ENCODE results near the gene SEMA5A. TPM values are rescaled to one million over a fixed set of nuclear protein-coding genes. Genes with fewer than 3 reads are reported as not detected.

The SEMA5A gene
- total and polyA plus RNA-seq, 2 donors (not counting 1 experiment from before 2014, with no cell fraction given) = not detected

DNA sequence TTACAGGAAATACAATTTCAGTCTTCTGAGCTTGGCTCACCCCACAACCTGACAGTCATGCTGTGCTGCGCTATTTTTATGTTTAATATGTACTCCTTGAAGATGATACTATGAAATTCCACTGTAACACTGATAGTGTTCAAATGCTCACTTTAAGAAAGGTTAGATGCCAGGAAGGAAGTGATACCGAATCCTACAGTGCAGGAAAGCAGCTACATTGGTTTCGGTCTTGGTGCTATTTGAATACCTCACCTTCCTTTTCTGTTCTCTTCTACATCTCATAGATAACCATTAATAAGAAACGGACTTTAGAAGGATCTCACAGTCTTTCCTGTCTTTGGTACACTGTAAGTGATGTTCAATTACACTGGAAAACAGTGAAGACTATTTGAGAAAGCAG is 117.6 kb downstream of the SEMA5A start:
- Histone ChIP-seq H4K20me1 (ENCODE audit: control insufficient read depth, insufficient read depth, low read length, poor library complexity, severe bottlenecking) (no peaks in the 10 kb centered on the region), H3K9me3 (ENCODE audit: control extremely low read depth in 1 of 3, control insufficient read depth in 2 of 3, insufficient read depth in 1 of 3, low read length in 2 of 3) (no peaks in the 10 kb centered on the region), H3K27ac (ENCODE audit: low read length in 2 of 2) (no peak overlapping the region), H3K4me1 (ENCODE audit: control insufficient read depth in 2 of 2, insufficient read depth in 2 of 2, low read length in 2 of 2) (no peaks in the 10 kb centered on the region), H3K9ac (ENCODE audit: low read length) (no peak overlapping the region), H3K36me3 (replicated peaks in 1 of 2; ENCODE audit: control extremely low read depth in 1 of 2, control insufficient read depth in 1 of 2, extremely low read depth in 1 of 2, insufficient read depth in 2 of 2, low read length in 1 of 2) (no peaks in the 10 kb centered on the region), H3K79me2 (ENCODE audit: control insufficient read depth, insufficient read depth, low read length) (no peaks in the 10 kb centered on the region), H3K4me3 (ENCODE audit: control extremely low read depth in 1 of 5, extremely low read depth in 1 of 5, insufficient read depth in 1 of 5, low read depth in 2 of 5, low read length in 4 of 5) (no peak overlapping the region), H3K4me2 (replicated peaks; ENCODE audit: low read depth, low read length, poor library complexity, severe bottlenecking) (no peak overlapping the region), H3K27me3 (replicated peaks in 1 of 4; ENCODE audit: control extremely low read depth in 1 of 4, control insufficient read depth in 3 of 4, insufficient read depth in 4 of 4, low read length in 3 of 4) (no peaks in the 10 kb centered on the region), H2AFZ (ENCODE audit: insufficient read depth, low read depth, low read length, poor library complexity, severe bottlenecking) (no peak overlapping the region)
- no peaks in the 10 kb centered on the region for H3K9me3 Mint-ChIP-seq (ENCODE audit: insufficient read depth)
- no peak overlapping the region for H3K27ac Mint-ChIP-seq
- H3K27me3 Mint-ChIP-seq = no peaks in the 10 kb centered on the region
- H3K4me1 Mint-ChIP-seq = no peaks in the 10 kb centered on the region
- TF ChIP-seq, protein P1, sequence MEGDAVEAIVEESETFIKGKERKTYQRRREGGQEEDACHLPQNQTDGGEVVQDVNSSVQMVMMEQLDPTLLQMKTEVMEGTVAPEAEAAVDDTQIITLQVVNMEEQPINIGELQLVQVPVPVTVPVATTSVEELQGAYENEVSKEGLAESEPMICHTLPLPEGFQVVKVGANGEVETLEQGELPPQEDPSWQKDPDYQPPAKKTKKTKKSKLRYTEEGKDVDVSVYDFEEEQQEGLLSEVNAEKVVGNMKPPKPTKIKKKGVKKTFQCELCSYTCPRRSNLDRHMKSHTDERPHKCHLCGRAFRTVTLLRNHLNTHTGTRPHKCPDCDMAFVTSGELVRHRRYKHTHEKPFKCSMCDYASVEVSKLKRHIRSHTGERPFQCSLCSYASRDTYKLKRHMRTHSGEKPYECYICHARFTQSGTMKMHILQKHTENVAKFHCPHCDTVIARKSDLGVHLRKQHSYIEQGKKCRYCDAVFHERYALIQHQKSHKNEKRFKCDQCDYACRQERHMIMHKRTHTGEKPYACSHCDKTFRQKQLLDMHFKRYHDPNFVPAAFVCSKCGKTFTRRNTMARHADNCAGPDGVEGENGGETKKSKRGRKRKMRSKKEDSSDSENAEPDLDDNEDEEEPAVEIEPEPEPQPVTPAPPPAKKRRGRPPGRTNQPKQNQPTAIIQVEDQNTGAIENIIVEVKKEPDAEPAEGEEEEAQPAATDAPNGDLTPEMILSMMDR (IDR thresholded peaks at IDR 0.05) = no peak
- no peak for TF ChIP-seq EZH2 (IDR thresholded peaks at IDR 0.05; ENCODE audit: borderline replicate concordance, insufficient read depth, low read depth, low read length, poor library complexity, severe bottlenecking)
- no peak for ATAC-seq (ENCODE audit: low read depth)
- DNase-seq = no peak
- H3K4me3 Mint-ChIP-seq = no peak overlapping the region
- no CpG with 5 or more reads among the region's 4 CpGs for WGBS (ENCODE audit: insufficient coverage)
- CTCF ChIA-PET = no interaction called here
- intact Hi-C loops (cut with micrococcal nuclease) = no loop called here
- POLR2A ChIA-PET = no interaction called here

DNA sequence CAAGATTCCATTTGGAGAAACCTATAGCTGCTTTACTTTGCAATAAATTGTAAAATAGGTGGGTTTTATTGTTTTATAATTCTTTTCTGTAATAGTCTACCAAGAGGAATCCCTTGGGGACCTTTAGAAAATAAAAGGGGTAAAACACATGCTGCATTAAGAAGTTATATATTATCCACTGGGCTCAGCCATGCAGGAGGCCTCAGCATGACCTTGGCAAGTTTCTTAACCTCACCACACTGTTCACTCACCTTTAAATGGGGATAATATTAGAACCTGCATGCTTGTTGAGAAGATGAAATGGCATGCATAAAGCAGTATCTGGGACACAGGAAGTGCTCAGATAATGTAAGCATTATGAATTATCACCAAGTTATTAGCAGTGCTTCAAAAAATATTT is 120.2 kb downstream of the SEMA5A start:
- H3K4me1 Mint-ChIP-seq = no peaks in the 10 kb centered on the region

More for the DNA sequence above, 120.2 kb downstream of the SEMA5A start:
- Mint-ChIP-seq H3K27ac (no peak overlapping the region), H3K9me3 (ENCODE audit: insufficient read depth) (no peaks in the 10 kb centered on the region), H3K27me3 (no peaks in the 10 kb centered on the region), H3K4me3 (no peak overlapping the region)
- no peak for TF ChIP-seq EZH2 (IDR thresholded peaks at IDR 0.05; ENCODE audit: borderline replicate concordance, insufficient read depth, low read depth, low read length, poor library complexity, severe bottlenecking)
- TF ChIP-seq, protein P1 (IDR thresholded peaks at IDR 0.05) = no peak
- no peaks in the 10 kb centered on the region for H3K27me3 ChIP-seq (replicated peaks in 1 of 4; ENCODE audit: control extremely low read depth in 1 of 4, control insufficient read depth in 3 of 4, insufficient read depth in 4 of 4, low read length in 3 of 4)
- H3K4me3 ChIP-seq (ENCODE audit: control extremely low read depth in 1 of 5, extremely low read depth in 1 of 5, insufficient read depth in 1 of 5, low read depth in 2 of 5, low read length in 4 of 5) = no peak overlapping the region
- intact Hi-C loops (cut with micrococcal nuclease) = no loop called here
- H3K27ac ChIP-seq (ENCODE audit: low read length in 2 of 2) = no peak overlapping the region
- H3K4me1 ChIP-seq (ENCODE audit: control insufficient read depth in 2 of 2, insufficient read depth in 2 of 2, low read length in 2 of 2) = no peaks in the 10 kb centered on the region
- no peak overlapping the region for H3K4me2 ChIP-seq (replicated peaks; ENCODE audit: low read depth, low read length, poor library complexity, severe bottlenecking)
- no peak overlapping the region for H3K9ac ChIP-seq (ENCODE audit: low read length)
- H3K36me3 ChIP-seq (replicated peaks in 1 of 2; ENCODE audit: control extremely low read depth in 1 of 2, control insufficient read depth in 1 of 2, extremely low read depth in 1 of 2, insufficient read depth in 2 of 2, low read length in 1 of 2) = no peaks in the 10 kb centered on the region
- no peaks in the 10 kb centered on the region for H4K20me1 ChIP-seq (ENCODE audit: control insufficient read depth, insufficient read depth, low read length, poor library complexity, severe bottlenecking)
- POLR2A ChIA-PET = no interaction called here
- no peaks in the 10 kb centered on the region for H3K79me2 ChIP-seq (ENCODE audit: control insufficient read depth, insufficient read depth, low read length)
- no peak for ATAC-seq (ENCODE audit: low read depth)
- no peaks in the 10 kb centered on the region for H3K9me3 ChIP-seq (ENCODE audit: control extremely low read depth in 1 of 3, control insufficient read depth in 2 of 3, insufficient read depth in 1 of 3, low read length in 2 of 3)
- DNase-seq = no peak
- H2AFZ ChIP-seq (ENCODE audit: insufficient read depth, low read depth, low read length, poor library complexity, severe bottlenecking) = no peak overlapping the region
- CTCF ChIA-PET = no interaction called here

Measured in B cell (primary cell).